ENCODE data around the gene MAP3K12.
"Not testable (repeated sequence)": the region's sequence is repeated elsewhere in the genome, so short reads cannot be mapped to it uniquely, and the experiment has no call there.

The MAP3K12 gene

GRCh38 chr12:53481939-53482586 lies 17.2 kb downstream of the MAP3K12 start:
- Histone ChIP-seq H3K36me3 (peaks cover 95 to 100% (median 99%) of the 10 kb centered on the region in 11 experiments), H3K27me3 (no peaks in the 10 kb centered on the region), H3K9ac (no peak overlapping the region), H3K9me3 (replicated peaks in 1 of 11) (no peaks in the 10 kb centered on the region), H3K4me3 (no peak overlapping the region), H4K20me1 (peaks cover 94 to 100% (median 99%) of the 10 kb centered on the region in 11 experiments), H3K4me2 (no peak overlapping the region), H3K4me1 (peaks cover 0 to 26% (median 8%) of the 10 kb centered on the region in 10 experiments; a peak in 11 of 20 replicates), H3K27ac (no peak overlapping the region)
- TF ChIP-seq Cebpa-rat (IDR thresholded peaks at IDR 0.05), result no peak

- not testable (repeated sequence) for H3K9ac ChIP-seq; H3K4me2 ChIP-seq; H3K9me3 ChIP-seq (replicated peaks in 1 of 11); H3K27me3 ChIP-seq; H3K27ac ChIP-seq; H3K4me3 ChIP-seq
- H4K20me1 ChIP-seq, result peaks cover 94 to 100% (median 99%) of the 10 kb centered on the region in 11 experiments
- peaks cover 96 to 100% (median 99%) of the 10 kb centered on the region in 11 experiments for H3K36me3 ChIP-seq
- peaks cover 0 to 26% (median 6%) of the 10 kb centered on the region in 10 experiments; a peak in 11 of 20 replicates for H3K4me1 ChIP-seq
Measured at GRCh38 chr12:53481458-53481857, 17.8 kb downstream of the MAP3K12 start.

DNA sequence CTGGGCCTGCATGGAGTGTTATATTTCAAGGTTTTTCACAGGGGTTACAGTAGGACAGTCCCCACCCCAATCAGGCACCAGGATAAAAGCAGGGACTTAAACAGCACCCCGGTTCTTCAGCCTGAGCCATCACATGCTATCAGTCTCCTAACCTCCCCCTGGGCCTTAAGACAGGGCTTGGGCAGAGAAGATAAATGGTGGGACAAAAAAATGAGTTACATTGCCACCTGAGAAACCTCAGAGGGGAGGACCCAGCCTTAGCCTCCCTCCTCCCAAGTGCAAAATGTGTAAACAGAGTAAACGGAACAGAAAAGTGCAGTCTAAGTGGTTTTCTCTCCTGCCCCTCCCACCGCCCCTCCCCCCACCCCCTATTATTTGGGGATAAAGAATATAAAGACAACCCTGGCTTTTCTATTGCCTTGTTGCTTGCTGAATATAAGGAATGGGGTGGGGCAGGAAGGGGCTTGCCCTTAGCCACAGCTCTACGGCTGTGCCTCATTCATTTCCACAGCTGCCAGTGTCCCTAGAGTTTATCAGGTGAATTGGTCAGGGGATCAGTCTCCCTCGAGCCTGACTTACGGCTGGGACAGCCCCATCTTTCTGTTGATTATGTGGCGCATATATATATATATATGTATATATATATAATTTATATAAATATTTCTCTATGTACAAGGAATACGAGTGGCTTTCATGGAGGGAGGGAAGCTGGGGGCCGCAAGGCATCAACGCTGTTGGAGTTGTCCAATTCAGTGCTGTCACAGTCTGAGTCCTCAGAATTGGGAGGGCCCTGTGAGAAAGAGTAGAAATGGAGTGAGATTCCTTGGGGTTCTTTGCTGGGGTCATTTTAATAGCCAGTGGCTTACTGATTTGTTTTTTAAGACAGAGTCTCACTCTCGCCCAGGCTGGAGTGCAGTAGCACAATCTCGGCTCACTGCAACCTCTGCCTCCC lies 18.5 kb downstream of the MAP3K12 start:
- Histone ChIP-seq H3K4me2 (0 out of 22 replicates have a peak overlapping the region, but pooled peaks of 1 of the 11 experiments have one; percentile 33), H3K4me1 (peaks cover 0 to 26% (median 0%) of the 10 kb centered on the region in 10 experiments; a peak in 6 of 20 replicates), H3K27ac (no peak overlapping the region; a peak in 2 of 22 replicates), H3K27me3 (no peaks in the 10 kb centered on the region), H3K36me3 (peaks cover 96 to 100% (median 99%) of the 10 kb centered on the region in 11 experiments), H3K4me3 (no peak overlapping the region), H3K9ac (peak overlapping the region in 2 of 11 experiments; percentile 8 to 54; a peak in 4 of 22 replicates), H3K9me3 (replicated peaks in 1 of 11) (no peaks in the 10 kb centered on the region), H4K20me1 (peaks cover 94 to 100% (median 99%) of the 10 kb centered on the region in 11 experiments)
- no peak for TF ChIP-seq Cebpa-rat (IDR thresholded peaks at IDR 0.05)

GRCh38 chr12:53479331-53479730 lies 19.9 kb downstream of the MAP3K12 start:
- Histone ChIP-seq H4K20me1 (peaks cover 96 to 100% (median 99%) of the 10 kb centered on the region in 11 experiments), H3K9ac (peak overlapping the region in 2 of 11 experiments; percentile 50 to 54; a peak in 2 of 22 replicates), H3K4me3 (no peak overlapping the region), H3K9me3 (replicated peaks in 1 of 11) (no peaks in the 10 kb centered on the region), H3K27ac (no peak overlapping the region; a peak in 1 of 22 replicates), H3K4me1 (peaks cover 0 to 32% (median 6%) of the 10 kb centered on the region in 10 experiments; a peak in 11 of 20 replicates), H3K36me3 (peaks cover 97 to 100% (median 100%) of the 10 kb centered on the region in 11 experiments), H3K4me2 (no peak overlapping the region), H3K27me3 (no peaks in the 10 kb centered on the region)
- TF ChIP-seq Cebpa-rat (IDR thresholded peaks at IDR 0.05), result no peak

DNA sequence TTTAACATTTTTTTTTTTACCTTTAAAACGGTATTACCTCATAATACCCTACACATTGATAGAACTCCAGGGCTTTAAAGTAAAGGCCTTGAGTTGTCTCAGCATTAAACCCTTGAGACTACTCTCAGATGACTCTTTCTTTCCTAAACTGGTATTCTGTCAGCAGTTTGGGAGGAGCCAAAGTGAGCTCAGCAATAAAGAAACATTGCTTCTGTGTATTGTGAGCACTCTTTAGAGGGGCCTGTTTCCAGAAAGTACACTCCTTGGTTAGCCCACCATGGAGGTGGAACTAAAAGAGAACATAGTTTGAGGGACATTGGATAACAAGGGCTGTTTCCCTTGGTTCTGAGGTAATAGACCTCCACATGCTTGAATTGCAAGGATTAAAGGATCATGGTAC lies 20.4 kb downstream of the MAP3K12 start:
- TF ChIP-seq Cebpa-rat (IDR thresholded peaks at IDR 0.05), result no peak
- Histone ChIP-seq H3K4me3 (no peak overlapping the region), H3K36me3 (peaks cover 98 to 100% (median 100%) of the 10 kb centered on the region in 11 experiments), H3K27ac (peak overlapping the region in 1 of 11 experiments; percentile 10; a peak in 1 of 22 replicates), H3K9me3 (replicated peaks in 1 of 11) (no peaks in the 10 kb centered on the region), H3K9ac (peak overlapping the region in 3 of 11 experiments; percentile 2 to 50 (median 48); a peak in 2 of 22 replicates), H3K27me3 (no peaks in the 10 kb centered on the region), H4K20me1 (peaks cover 97 to 100% (median 99%) of the 10 kb centered on the region in 11 experiments), H3K4me2 (no peak overlapping the region), H3K4me1 (peaks cover 0 to 37% (median 9%) of the 10 kb centered on the region in 10 experiments; a peak in 11 of 20 replicates)

- TF ChIP-seq Cebpa-rat (IDR thresholded peaks at IDR 0.05), result no peak
- no peak overlapping the region for H3K27ac ChIP-seq
- no peak overlapping the region for H3K4me3 ChIP-seq
- no peaks in the 10 kb centered on the region for H3K27me3 ChIP-seq
- no peaks in the 10 kb centered on the region for H3K9me3 ChIP-seq (replicated peaks in 1 of 11)
- peak overlapping the region in 2 of 11 experiments; percentile 1 to 21; a peak in 1 of 22 replicates for H3K9ac ChIP-seq
- no peak overlapping the region for H3K4me2 ChIP-seq
- H3K36me3 ChIP-seq, result peaks cover 98 to 100% (median 100%) of the 10 kb centered on the region in 11 experiments
- peaks cover 0 to 58% (median 11%) of the 10 kb centered on the region in 10 experiments; a peak in 11 of 20 replicates for H3K4me1 ChIP-seq
- H4K20me1 ChIP-seq, result peaks cover 97 to 100% (median 99%) of the 10 kb centered on the region in 11 experiments
Measured at GRCh38 chr12:53476769-53477209, 22.5 kb downstream of the MAP3K12 start.

- no peak for TF ChIP-seq Cebpa-rat (IDR thresholded peaks at IDR 0.05)
- H3K27ac ChIP-seq, result peak overlapping the region in 3 of 11 experiments; percentile 3 to 23 (median 22); a peak in 2 of 22 replicates
Measured at GRCh38 chr12:53474819-53475218, 24.4 kb downstream of the MAP3K12 start.

GRCh38 chr12:53474077-53474476 lies 25.2 kb downstream of the MAP3K12 start:
- Histone ChIP-seq H3K27ac (peak overlapping the region in 2 of 11 experiments; percentile 0 to 22; a peak in 2 of 22 replicates), H3K4me1 (peaks cover 0 to 49% (median 11%) of the 10 kb centered on the region in 10 experiments; a peak in 11 of 20 replicates), H3K27me3 (no peaks in the 10 kb centered on the region), H3K4me2 (peak overlapping the region in 3 of 11 experiments; percentile 1 to 46 (median 2); a peak in 4 of 22 replicates), H3K9ac (peak overlapping the region in 7 of 11 experiments; percentile 7 to 62 (median 34); a peak in 10 of 22 replicates), H4K20me1 (peaks cover 98 to 99% (median 99%) of the 10 kb centered on the region in 11 experiments), H3K9me3 (replicated peaks in 1 of 11) (no peaks in the 10 kb centered on the region), H3K4me3 (no peak overlapping the region), H3K36me3 (peaks cover 98 to 100% (median 99%) of the 10 kb centered on the region in 11 experiments)
- TF ChIP-seq Cebpa-rat (IDR thresholded peaks at IDR 0.05), result no peak

More at GRCh38 chr12:53474819-53475218, 24.4 kb downstream of the MAP3K12 start:
- Histone ChIP-seq H3K4me3 (no peak overlapping the region), H3K9ac (peak overlapping the region in 7 of 11 experiments; percentile 1 to 62 (median 23); a peak in 7 of 22 replicates), H4K20me1 (peaks cover 98 to 99% (median 99%) of the 10 kb centered on the region in 11 experiments), H3K4me1 (peaks cover 0 to 54% (median 11%) of the 10 kb centered on the region in 10 experiments; a peak in 11 of 20 replicates), H3K27me3 (no peaks in the 10 kb centered on the region), H3K4me2 (peak overlapping the region in 2 of 11 experiments; percentile 1 to 46; a peak in 2 of 22 replicates), H3K36me3 (peaks cover 98 to 100% (median 99%) of the 10 kb centered on the region in 11 experiments), H3K9me3 (replicated peaks in 1 of 11) (no peaks in the 10 kb centered on the region)

Data from BLaER1 treated with 17β-estradiol and CSF1 and Interleukin-3, amounts not matched to agents 10 nM and 100 nM (cell line).